GM19193 (cell line): ENCODE results near the gene HSPBP1.
A peak's percentile ranks its signal among the peaks of the same experiment; 100 is the strongest.

ENCODE experiments used
- POLR2A ChIP-seq: IDR thresholded peaks from 4 replicates; pipeline ENCODE4 v1.6.1; 2011; ENCODE audit not compliant: insufficient read depth, insufficient read length; ENCODE audit errors: extremely low read depth

HSPBP1 gene

GRCh38 chr19:55228403-55229031, 51.4 kb downstream of the HSPBP1 start, which contains the start of gene TMEM86B:
Gene TMEM86B, minus strand, starts transcription at chr19:55228763. Its CDS starts 22 bp downstream, at chr19:55228741.
- TF ChIP-seq POLR2A: no peak

GRCh38 chr19:55228015-55228391, 51.9 kb downstream of the HSPBP1 start:
- peak; percentile 7 for TF ChIP-seq POLR2A

GRCh38 chr19:55227241-55228014, 52.5 kb downstream of the HSPBP1 start:
- no peak for TF ChIP-seq POLR2A

GRCh38 chr19:55226788-55227187, 53.1 kb downstream of the HSPBP1 start:
- TF ChIP-seq POLR2A: no peak

GRCh38 chr19:55226273-55226672, 53.6 kb downstream of the HSPBP1 start:
- TF ChIP-seq POLR2A: no peak

GRCh38 chr19:55225415-55225958, 54.4 kb downstream of the HSPBP1 start:
- TF ChIP-seq POLR2A: no peak

GRCh38 chr19:55224679-55225414, 55.1 kb downstream of the HSPBP1 start:
- TF ChIP-seq POLR2A: peak; percentile 6

- no peak for TF ChIP-seq POLR2A
These were observed 55.8 kb downstream of the HSPBP1 start for GRCh38 chr19:55224038-55224665.

GRCh38 chr19:55223291-55224037, 56.4 kb downstream of the HSPBP1 start:
- no peak for TF ChIP-seq POLR2A

- TF ChIP-seq POLR2A: no peak
These were observed 59.4 kb downstream of the HSPBP1 start for GRCh38 chr19:55220525-55220924.

GRCh38 chr19:55216461-55217198, 63.3 kb downstream of the HSPBP1 start:
- TF ChIP-seq POLR2A: no peak

GRCh38 chr19:55213547-55213946, 66.4 kb downstream of the HSPBP1 start:
- TF ChIP-seq POLR2A: no peak

GRCh38 chr19:55212447-55212846, 67.5 kb downstream of the HSPBP1 start:
- no peak for TF ChIP-seq POLR2A
